GM12878 (cell line): Measurements from ENCODE around the gene TRMO. TPM values are rescaled to one million over a fixed set of nuclear protein-coding genes. Genes with fewer than 3 reads are reported as not detected.

Source experiments
- ATAC-seq: fragments of 200-7000 bp; cut with Tn5 transposase; 3 replicates; pipeline ENCODE4 v1.9.1; 2020; ENCODE audit warnings: mild to moderate bottlenecking, moderate library complexity
- BruUV-seq: library from RNA; stranded (reverse); fragments of 400-500 nt; replicated peaks from 2 replicates; lab custom pipeline; 2021; lab: Mats Ljungman, UMichigan
- CTCF ChIA-PET: fragments of 300-600 bp; sonication (Branson Sonifier 250); formaldehyde crosslinking; extraction: SDS; loops from one replicate; lab custom pipeline; 2021; ENCODE audit warnings: inconsistent platforms; lab: Yijun Ruan, JAX
- POLR2A ChIA-PET: fragments of 350-600 bp; formaldehyde crosslinking; extraction: SDS; loops from one replicate; lab custom pipeline; 2021; ENCODE audit warnings: inconsistent platforms; lab: Charles Lee
- RAD21 ChIA-PET: fragments of 300-600 bp; sonication (Branson Sonifier 250); formaldehyde crosslinking; loops from one replicate; lab custom pipeline; 2023; ENCODE audit warnings: antibody characterized with exemption; ENCODE audit not compliant: unreplicated experiment; lab: Charles Lee
- SMC1A ChIA-PET: fragments of 300-600 bp; sonication (Branson Sonifier 250); formaldehyde crosslinking; loops from one replicate; lab custom pipeline; 2023; ENCODE audit not compliant: unreplicated experiment, uncharacterized antibody; lab: Charles Lee
- DNase-seq: peaks from one replicate; pipeline ENCODE4 v3.0.0-alpha.2; 2011; ENCODE audit warnings: low read depth, low spot score
- FAIRE-seq: peaks from 3 replicates; lab custom pipeline; 2011; peaks lifted over from hg19 to GRCh38; lab: Jason Lieb, UNC
- H2AFZ ChIP-seq: 2 replicates; pipeline ENCODE4 v1.6.0; 2011; ENCODE audit warnings: low read depth, low read length, control low read depth; ENCODE audit not compliant: control insufficient read depth
- H3K27ac ChIP-seq: 2 replicates; pipeline ENCODE4 v1.5.1; 2011; ENCODE audit warnings: control low read depth; ENCODE audit not compliant: control insufficient read depth, insufficient read depth
- H3K27me3 ChIP-seq, 2 experiments: replicated peaks in 1 of 2; 2 replicates each; pipeline versions ENCODE4 v1.6.0 to v1.6.1; 2011; ENCODE audit warnings: low read length in 1 of 2; ENCODE audit not compliant: control insufficient read depth in 2 of 2, insufficient read depth in 2 of 2
- H3K36me3 ChIP-seq, 2 experiments: 2 replicates each; pipeline ENCODE4 v1.5.1; 2011; ENCODE audit warnings: low read length in 1 of 2; ENCODE audit not compliant: control insufficient read depth in 2 of 2, insufficient read depth in 2 of 2
- H3K4me1 ChIP-seq: 2 replicates; pipeline ENCODE4 v1.6.1; 2011; ENCODE audit warnings: mild to moderate bottlenecking, low read length, moderate library complexity, mixed read lengths; ENCODE audit not compliant: control insufficient read depth, insufficient read depth
- H3K4me2 ChIP-seq: 2 replicates; pipeline ENCODE4 v1.6.0; 2011; ENCODE audit warnings: control low read depth; ENCODE audit not compliant: control insufficient read depth, insufficient read depth
- H3K4me3 ChIP-seq: fragments of 200-600 bp; sonication (generic); 2 replicates; pipeline ENCODE4 v1.5.1; 2016
- H3K79me2 ChIP-seq: 2 replicates; pipeline ENCODE4 v1.6.0; 2011; ENCODE audit warnings: low read length; ENCODE audit not compliant: control insufficient read depth, insufficient read depth
- H3K9ac ChIP-seq: 2 replicates; pipeline ENCODE4 v1.8.0; 2011; ENCODE audit warnings: low read length, control low read depth, mixed read lengths; ENCODE audit not compliant: control insufficient read depth, insufficient read depth
- H3K9me3 ChIP-seq: replicated peaks from 3 replicates; pipeline ENCODE4 v1.5.1; 2011; ENCODE audit warnings: mild to moderate bottlenecking, low read length; ENCODE audit not compliant: control insufficient read depth, insufficient read depth
- H4K20me1 ChIP-seq: 2 replicates; pipeline ENCODE4 v1.6.0; 2011; ENCODE audit not compliant: control insufficient read depth, insufficient read depth
- CHD2 ChIP-seq: IDR thresholded peaks from 2 replicates; pipeline ENCODE4 v1.6.1; 2011; ENCODE audit warnings: low read depth, low read length, improper control_type of control experiment, borderline replicate concordance
- EED ChIP-seq: sonication (generic); IDR thresholded peaks from 2 replicates; pipeline ENCODE4 v1.6.1; 2016; ENCODE audit warnings: antibody characterized with exemption, low read depth
- FOXK2 ChIP-seq: fragments of 450-650 bp; IDR thresholded peaks from 2 replicates; pipeline ENCODE4 v1.6.1; 2017; ENCODE audit warnings: mild to moderate bottlenecking, moderate library complexity
- MEF2B ChIP-seq: fragments of 450-650 bp; IDR thresholded peaks from 2 replicates; pipeline ENCODE4 v1.6.1; 2018; ENCODE audit warnings: mild to moderate bottlenecking, moderate library complexity; ENCODE audit not compliant: partially characterized antibody, poor library complexity, severe bottlenecking
- NFXL1 ChIP-seq: fragments of 450-650 bp; IDR thresholded peaks from 2 replicates; pipeline ENCODE4 v1.6.1; 2017; ENCODE audit warnings: antibody characterized with exemption, mild to moderate bottlenecking, borderline replicate concordance
- POLR2AphosphoS5 ChIP-seq: IDR thresholded peaks from 2 replicates; pipeline ENCODE4 v1.6.1; 2011; ENCODE audit warnings: mild to moderate bottlenecking, low read length, inconsistent platforms
- STAT1 ChIP-seq: fragments of 450-650 bp; conservative IDR thresholded peaks from 2 replicates; pipeline ENCODE4 v1.6.1; 2014; ENCODE audit warnings: antibody characterized with exemption, mild to moderate bottlenecking
- ZNF274 ChIP-seq: IDR thresholded peaks from one replicate; pipeline ENCODE4 v1.8.0; 2011; ENCODE audit not compliant: insufficient read length, insufficient read depth
- WGBS: methylation state at CpG from one replicate; pipeline ENCODE4 v1.1.6; 2016; ENCODE audit warnings: low lambda C conversion rate; ENCODE audit not compliant: insufficient replicate concordance, insufficient coverage; ENCODE audit errors: missing lambda C conversion rate; 5-methylcytosine and 5-hydroxymethylcytosine counted together
- in situ Hi-C: fragments of 300-500 bp; cut with MboI; formaldehyde crosslinking; loops from 9 replicates; pipeline ENCODE4 v1.14.3; 2018; ENCODE audit warnings: mixed read lengths
- intact Hi-C: fragments of 100-400 bp; cut with micrococcal nuclease; formaldehyde crosslinking; loops from one replicate; pipeline ENCODE4 v1.14.2; 2022; ENCODE audit not compliant: unreplicated experiment
- polyA plus RNA-seq, 11 experiments: library from polyadenylated mRNA; depleted of rRNA in 4 of 11; unstranded in 6 of 11; stranded (reverse) in 5 of 11; fragments of >200 nt; fragmentation: Nextera tagmentation in 4 of 11; fragmentation: Illumina TruSeq in 1 of 11; extraction: Ambion mirVana in 4 of 11; extraction: Trizol in 1 of 11; gene quantifications; 1 replicate in 1 of 11; 2 replicates in 10 of 11; pipeline versions ENCODE4 v1.2.1 to v1.2.3, GENCODE V29; 2011 to 2016; ENCODE audit warnings: inconsistent platforms in 2 of 11, missing spikeins in 2 of 11, low read depth in 1 of 11
- total RNA-seq, 4 experiments: library from RNA; depleted of rRNA in 3 of 4; stranded (reverse); fragments of >200 nt in 3 of 4; fragmentation: Illumina TruSeq in 1 of 4; extraction: Trizol in 1 of 4; gene quantifications; 2 replicates each; pipeline versions ENCODE4 v1.2.1 to v1.2.3, GENCODE V29; 2013 to 2021

The TRMO gene
- total and polyA plus RNA-seq, 10 of the 15 experiments (the other 5 are each of a cell fraction or from before 2014, with no cell fraction given) = 5.8 to 23.6 (median 15.3) TPM

- Histone ChIP-seq H3K27ac (no peak overlapping the region), H3K79me2 (no peaks in the 10 kb centered on the region), H4K20me1 (no peaks in the 10 kb centered on the region)
- no peak for TF ChIP-seq EED
- TF ChIP-seq CHD2 = no peak
- TF ChIP-seq, all 136 proteins: peak for 0
- BruUV-seq = no TSS peak
- H3K4me3 ChIP-seq = no peak overlapping the region
- RAD21 ChIA-PET = no interaction called here
- no peak overlapping the region for H3K4me2 ChIP-seq
- CTCF ChIA-PET = interaction anchor here (1.4 kb wide), 1 partner anchor 32 kb away, joined by 6 read pairs; no protein-coding TSS in a partner anchor
- no peaks in the 10 kb centered on the region for H3K36me3 ChIP-seq
- WGBS = 13% methylated on average over 6 of the region's 6 CpGs
- no peak for ATAC-seq
- no peaks in the 10 kb centered on the region; the same call in 2 of the 3 replicates for H3K9me3 ChIP-seq
- in situ Hi-C loops = no loop called here
- no peak overlapping the region for H3K9ac ChIP-seq
- SMC1A ChIA-PET = no interaction called here
- peaks cover 21 to 31% of the 10 kb centered on the region in 2 experiments for H3K27me3 ChIP-seq
- H2AFZ ChIP-seq = no peak overlapping the region
- POLR2A ChIA-PET = no interaction called here
- intact Hi-C loops = no loop called here
- no peak for FAIRE-seq
- H3K4me1 ChIP-seq = no peaks in the 10 kb centered on the region
- DNase-seq = no peak
Observed at GRCh38 chr9:97858393-97858713, 63.9 kb downstream of the TRMO start.

- intact Hi-C loops = no loop called here
- Histone ChIP-seq H3K9me3 (no peaks in the 10 kb centered on the region; the same call in 2 of the 3 replicates), H2AFZ (no peak overlapping the region), H3K36me3 (no peaks in the 10 kb centered on the region), H3K9ac (no peak overlapping the region), H3K4me3 (no peak overlapping the region), H3K4me1 (no peaks in the 10 kb centered on the region), H3K27ac (no peak overlapping the region), H3K79me2 (no peaks in the 10 kb centered on the region), H3K27me3 (peaks cover 22 to 34% of the 10 kb centered on the region in 2 experiments), H3K4me2 (no peak overlapping the region), H4K20me1 (no peaks in the 10 kb centered on the region)
- DNase-seq = no peak
- RAD21 ChIA-PET = no interaction called here
- no TSS peak for BruUV-seq
- ATAC-seq = no peak
- CTCF ChIA-PET = interaction anchor here (1.4 kb wide), 1 partner anchor 33 kb away, joined by 6 read pairs; no protein-coding TSS in a partner anchor
- 17% methylated on average over 39 of the region's 54 CpGs for WGBS
- POLR2A ChIA-PET = no interaction called here
- FAIRE-seq = no peak
- in situ Hi-C loops = no loop called here
- no peak for TF ChIP-seq POLR2AphosphoS5
- TF ChIP-seq FOXK2 = no peak
- no peak for TF ChIP-seq NFXL1
- TF ChIP-seq STAT1 = no peak
- TF ChIP-seq ZNF274 = no peak
- TF ChIP-seq MEF2B = no peak
- SMC1A ChIA-PET = no interaction called here
Observed at GRCh38 chr9:97857606-97858392, 64.5 kb downstream of the TRMO start.
